Tibial nerve (tissue), 4 donors: Measurements from ENCODE around the gene NUDT4B. TPM values are rescaled to one million over a fixed set of nuclear protein-coding genes. Genes with fewer than 3 reads are reported as not detected.
"Not testable (repeated sequence)": the region's sequence is repeated elsewhere in the genome, so short reads cannot be mapped to it uniquely, and the experiment has no call there.

Experiments
- DNase-seq, 2 donors: peaks; one replicate each; pipeline ENCODE4 v3.0.0-alpha.2; 2019; ENCODE audit warnings: low spot score in 2 of 2
- H3K27ac ChIP-seq, 4 donors: fragments of 200-600 bp; sonication (generic) in 3 of 4; one replicate each; pipeline ENCODE4 v1.5.1; 2017 to 2019; ENCODE audit warnings: mild to moderate bottlenecking in 1 of 4
- H3K27me3 ChIP-seq, 2 donors: fragments of 200-600 bp; sonication (generic) in 1 of 2; one replicate each; pipeline versions ENCODE4 v1.5.1 to v1.6.0; 2017 to 2019
- H3K36me3 ChIP-seq, 3 donors: fragments of 200-600 bp; sonication (generic); one replicate each; pipeline ENCODE4 v1.5.1; 2018 to 2019
- H3K4me1 ChIP-seq, 4 donors: fragments of 200-600 bp; sonication (generic) in 3 of 4; one replicate each; pipeline ENCODE4 v1.5.1; 2017 to 2019
- H3K4me3 ChIP-seq, 4 donors: fragments of 200-600 bp; sonication (generic) in 3 of 4; one replicate each; pipeline ENCODE4 v1.5.1; 2017 to 2019; ENCODE audit warnings: mild to moderate bottlenecking in 1 of 4, moderate library complexity in 1 of 4
- H3K9me3 ChIP-seq, 4 donors: fragments of 200-600 bp; sonication (generic) in 3 of 4; one replicate each; pipeline ENCODE4 v1.5.1; 2017 to 2019
- WGBS, 2 donors: methylation state at CpG; one replicate each; pipeline ENCODE4 v1.1.5; 2018; 5-methylcytosine and 5-hydroxymethylcytosine counted together
- small RNA-seq: library from RNA; depleted of rRNA; stranded (forward); fragments of <200 nt; gene quantifications from one replicate; pipeline ENCODE3, GENCODE V24; 2016
- total RNA-seq, 4 donors: library from RNA; depleted of rRNA; stranded (reverse); fragments of >200 nt; gene quantifications; one replicate each; pipeline ENCODE4 v1.1.0, GENCODE V29; 2016

The NUDT4B gene
- total RNA-seq, 4 donors from 2014 or later = 0.63 to 6.9 (median 5.6) TPM

DNA sequence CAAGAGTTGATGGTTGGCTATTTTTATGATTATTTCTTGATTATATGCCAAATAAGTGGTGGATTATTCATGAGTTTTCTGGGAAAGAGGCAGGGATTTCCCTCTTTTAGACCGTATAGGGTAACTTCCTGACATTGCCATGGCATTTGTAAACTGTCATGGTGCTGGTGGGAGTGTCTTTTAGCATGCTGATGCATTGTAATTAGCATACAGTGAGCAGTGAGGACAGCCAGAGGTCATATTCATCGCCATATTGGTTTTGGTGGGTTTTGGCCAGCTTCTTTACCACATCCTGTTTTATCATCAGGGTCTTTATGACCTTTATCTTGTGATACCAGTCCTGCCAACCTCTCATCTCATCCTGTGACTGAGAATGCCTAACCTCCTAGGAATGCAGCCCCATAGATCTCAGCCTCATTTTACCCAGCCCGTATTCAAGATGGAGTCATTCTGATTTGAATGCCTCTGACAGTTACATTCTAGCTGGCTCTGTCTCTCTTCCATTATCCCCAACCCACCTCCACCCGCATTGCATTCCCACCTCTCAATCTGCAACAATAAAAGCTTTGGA lies 45.3 kb downstream of the NUDT4B start:
- H3K9me3 ChIP-seq, H3K27me3 ChIP-seq, H3K36me3 ChIP-seq, H3K4me1 ChIP-seq, H3K4me3 ChIP-seq, H3K27ac ChIP-seq, DNase-seq: not testable (repeated sequence)
- no CpG with 5 or more reads among the region's 4 CpGs for WGBS, 2 donors

Small RNA genes within 50 kb of the gene (small RNA-seq; reads per million reads assigned to genes)
- gene RNU6-1171P = not detected

Other genes starting within 250 kb of the NUDT4B start
- 10 to 100 TPM; 22.0 to 47.2 (median 34.6) TPM for gene NBPF14, start 152.8 kb upstream of the NUDT4B start, total RNA-seq
- gene PDE4DIP, start 95.7 kb downstream of the NUDT4B start, total RNA-seq = 100 to 1,000 TPM; 104 to 188 (median 175) TPM